ENCODE data around the gene GOLGA6L25.
"Not testable (repeated sequence)": the region's sequence is repeated elsewhere in the genome, so short reads cannot be mapped to it uniquely, and the experiment has no call there.

DNA sequence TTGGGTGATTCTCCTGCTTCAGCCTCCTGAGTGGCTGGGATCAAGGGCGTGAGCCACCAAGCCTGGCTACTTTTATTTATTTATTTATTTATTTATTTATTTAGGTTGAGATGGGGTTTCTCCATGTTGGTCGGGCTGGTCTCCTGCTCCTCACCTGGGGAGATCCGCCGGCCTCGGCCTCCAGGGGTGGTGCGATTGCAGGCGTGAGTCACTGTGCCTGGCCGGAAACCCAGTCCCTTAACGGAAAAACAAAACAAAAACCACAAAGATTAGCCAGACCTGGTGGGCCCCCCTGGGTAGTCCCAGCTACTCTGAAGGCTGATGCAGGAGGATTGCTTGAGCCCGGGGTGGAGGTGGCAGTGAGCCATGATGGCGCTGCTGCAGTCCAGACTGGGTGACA is 38.2 kb upstream of the GOLGA6L25 start:
- not testable (repeated sequence) for TF ChIP-seq CTCF, POLR2A (IDR thresholded peaks at IDR 0.05)
